ENCODE results near the gene ZNF12.

DNA sequence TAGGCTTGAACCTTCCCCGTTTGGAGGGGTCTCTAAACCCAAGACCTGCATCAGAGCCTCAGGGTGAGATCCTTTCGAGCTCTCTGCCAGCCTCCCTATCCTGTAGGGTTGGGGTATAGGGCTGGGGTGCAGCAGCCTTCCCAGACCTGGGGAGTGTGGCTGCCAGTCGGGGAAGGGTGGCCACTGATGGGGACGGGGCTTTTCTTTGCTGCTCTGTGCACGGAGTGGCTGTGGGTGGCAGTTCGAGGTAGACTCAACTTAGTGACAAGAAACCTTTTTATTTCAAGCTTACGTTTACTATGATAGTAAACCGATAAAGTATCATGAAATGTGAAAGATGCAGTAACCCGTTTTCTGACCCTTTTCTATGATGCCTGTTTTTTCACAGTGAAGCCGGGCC is 56.7 kb downstream of the ZNF12 start:
- TF ChIP-seq CTCF (IDR thresholded peaks at IDR 0.05) (no peak), ZFX (IDR thresholded peaks at IDR 0.05; ENCODE audit: borderline replicate concordance) (no peak)
